Type B pancreatic cell (in vitro differentiated cells): Measurements from ENCODE around the gene CEP350. TPM values are rescaled to one million over a fixed set of nuclear protein-coding genes. Genes with fewer than 3 reads are reported as not detected.

Source experiments
- DNase-seq: peaks from one replicate; pipeline ENCODE4 v3.0.0; 2021; ENCODE audit warnings: mixed read lengths; ENCODE audit not compliant: unreplicated experiment; ENCODE audit errors: extremely low spot score
- H3K27ac Mint-ChIP-seq: 2 replicates; pipeline ENCODE4 v1.8.0; 2021; ENCODE audit warnings: mild to moderate bottlenecking, mixed read lengths
- H3K27me3 Mint-ChIP-seq: 2 replicates; pipeline ENCODE4 v1.8.0; 2021; ENCODE audit warnings: mixed read lengths
- H3K36me3 Mint-ChIP-seq: 2 replicates; pipeline ENCODE4 v1.8.0; 2021; ENCODE audit warnings: mixed read lengths
- H3K4me1 Mint-ChIP-seq: one replicate; pipeline ENCODE4 v1.8.0; 2021; ENCODE audit warnings: mixed read lengths; ENCODE audit not compliant: unreplicated experiment
- H3K4me3 Mint-ChIP-seq: 2 replicates; pipeline ENCODE4 v1.8.0; 2021; ENCODE audit warnings: mild to moderate bottlenecking, mixed read lengths
- H3K9me3 Mint-ChIP-seq: 2 replicates; pipeline ENCODE4 v1.8.0; 2021; ENCODE audit warnings: mixed read lengths
- CTCF ChIP-seq: fragments of 200-600 bp; sonication (generic); conservative IDR thresholded peaks from 2 replicates; pipeline ENCODE4 v1.5.0; 2021; ENCODE audit warnings: antibody characterized with exemption, mild to moderate bottlenecking
- total RNA-seq: library from RNA; stranded (reverse); gene quantifications from 2 replicates; pipeline ENCODE4 v1.2.1, GENCODE V29; 2021; ENCODE audit warnings: low replicate concordance

CEP350 gene
- total RNA-seq, 1 donor from 2014 or later: 41.5 TPM

- TF ChIP-seq CTCF: no peak
- peaks cover 21% of the 10 kb centered on the region for H3K4me1 Mint-ChIP-seq
- H3K4me3 Mint-ChIP-seq: no peak overlapping the region
- DNase-seq: no peak
- H3K27ac Mint-ChIP-seq: no peak overlapping the region
- no peaks in the 10 kb centered on the region for H3K9me3 Mint-ChIP-seq
- no peaks in the 10 kb centered on the region for H3K27me3 Mint-ChIP-seq
- peaks cover 27% of the 10 kb centered on the region for H3K36me3 Mint-ChIP-seq
These were observed 17.2 kb downstream of the CEP350 start for GRCh38 chr1:179971563-179972496.

- H3K9me3 Mint-ChIP-seq: no peaks in the 10 kb centered on the region
- H3K27me3 Mint-ChIP-seq: no peaks in the 10 kb centered on the region
- H3K4me1 Mint-ChIP-seq: peaks cover 26% of the 10 kb centered on the region
- no peak overlapping the region for H3K4me3 Mint-ChIP-seq
- no peak for DNase-seq
- no peak overlapping the region for H3K27ac Mint-ChIP-seq
- H3K36me3 Mint-ChIP-seq: peaks cover 24% of the 10 kb centered on the region
- TF ChIP-seq CTCF: no peak
These were observed 18.8 kb downstream of the CEP350 start for GRCh38 chr1:179973198-179974110.

GRCh38 chr1:179976970-179977651, 22.5 kb downstream of the CEP350 start:
- H3K9me3 Mint-ChIP-seq: no peaks in the 10 kb centered on the region
- H3K27me3 Mint-ChIP-seq: no peaks in the 10 kb centered on the region
- no peak overlapping the region for H3K27ac Mint-ChIP-seq
- no peak for DNase-seq
- peaks cover 16% of the 10 kb centered on the region for H3K4me1 Mint-ChIP-seq
- H3K4me3 Mint-ChIP-seq: no peak overlapping the region
- no peak for TF ChIP-seq CTCF
- peaks cover 15% of the 10 kb centered on the region for H3K36me3 Mint-ChIP-seq

- Mint-ChIP-seq H3K4me1 (peaks cover 16% of the 10 kb centered on the region), H3K9me3 (no peaks in the 10 kb centered on the region), H3K27me3 (no peaks in the 10 kb centered on the region), H3K27ac (no peak overlapping the region), H3K4me3 (no peak overlapping the region), H3K36me3 (peaks cover 6% of the 10 kb centered on the region)
- no peak for DNase-seq
- no peak for TF ChIP-seq CTCF
These were observed 23.8 kb downstream of the CEP350 start for GRCh38 chr1:179978199-179979079.
